ENCODE data around the gene RB1.

RB1 gene

GRCh38 chr13:48496271-48497161 lies 193.0 kb downstream of the RB1 start:
- H3K9me2 ChIP-seq (ENCODE audit: low read depth, low read length), result no peaks in the 10 kb centered on the region
- no peak for TF ChIP-seq EZH2 (IDR thresholded peaks at IDR 0.05; ENCODE audit: borderline replicate concordance, low read length)
- TF ChIP-seq, protein P1, sequence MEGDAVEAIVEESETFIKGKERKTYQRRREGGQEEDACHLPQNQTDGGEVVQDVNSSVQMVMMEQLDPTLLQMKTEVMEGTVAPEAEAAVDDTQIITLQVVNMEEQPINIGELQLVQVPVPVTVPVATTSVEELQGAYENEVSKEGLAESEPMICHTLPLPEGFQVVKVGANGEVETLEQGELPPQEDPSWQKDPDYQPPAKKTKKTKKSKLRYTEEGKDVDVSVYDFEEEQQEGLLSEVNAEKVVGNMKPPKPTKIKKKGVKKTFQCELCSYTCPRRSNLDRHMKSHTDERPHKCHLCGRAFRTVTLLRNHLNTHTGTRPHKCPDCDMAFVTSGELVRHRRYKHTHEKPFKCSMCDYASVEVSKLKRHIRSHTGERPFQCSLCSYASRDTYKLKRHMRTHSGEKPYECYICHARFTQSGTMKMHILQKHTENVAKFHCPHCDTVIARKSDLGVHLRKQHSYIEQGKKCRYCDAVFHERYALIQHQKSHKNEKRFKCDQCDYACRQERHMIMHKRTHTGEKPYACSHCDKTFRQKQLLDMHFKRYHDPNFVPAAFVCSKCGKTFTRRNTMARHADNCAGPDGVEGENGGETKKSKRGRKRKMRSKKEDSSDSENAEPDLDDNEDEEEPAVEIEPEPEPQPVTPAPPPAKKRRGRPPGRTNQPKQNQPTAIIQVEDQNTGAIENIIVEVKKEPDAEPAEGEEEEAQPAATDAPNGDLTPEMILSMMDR (IDR thresholded peaks at IDR 0.05; ENCODE audit: low read length), result no peak
- no peak overlapping the region for H3K9ac ChIP-seq (ENCODE audit: low read length)

GRCh38 chr13:48497669-48498068 lies 194.1 kb downstream of the RB1 start:
- no peak overlapping the region for H3K4me2 ChIP-seq (ENCODE audit: low read length)
- TF ChIP-seq, protein P1 (IDR thresholded peaks at IDR 0.05; ENCODE audit: low read length), result no peak
- no peak for TF ChIP-seq EZH2 (IDR thresholded peaks at IDR 0.05; ENCODE audit: borderline replicate concordance, low read length)
- H3K9me2 ChIP-seq (ENCODE audit: low read depth, low read length), result no peaks in the 10 kb centered on the region
- no peak overlapping the region for H2AFZ ChIP-seq (ENCODE audit: low read length)
- no peaks in the 10 kb centered on the region for H4K20me1 ChIP-seq (ENCODE audit: insufficient read depth, low read length)
- no peak overlapping the region for H3K27ac ChIP-seq (ENCODE audit: low read depth, low read length, poor library complexity, severe bottlenecking)
- H3K36me3 ChIP-seq (ENCODE audit: insufficient read depth, low read length), result no peaks in the 10 kb centered on the region
- no peaks in the 10 kb centered on the region; the same call in 1 of the 2 replicates for H3F3A ChIP-seq (ENCODE audit: insufficient read depth, low read length)
- H3K4me3 ChIP-seq (ENCODE audit: low read depth, low read length, poor library complexity, severe bottlenecking), result no peak overlapping the region
- no peak overlapping the region for H3K9ac ChIP-seq (ENCODE audit: low read length)
- no peaks in the 10 kb centered on the region for H3K9me3 ChIP-seq (ENCODE audit: low read length)
- no peaks in the 10 kb centered on the region for H3K27me3 ChIP-seq (ENCODE audit: insufficient read depth, low read length)
- peaks cover 34% of the 10 kb centered on the region for H3K4me1 ChIP-seq (ENCODE audit: insufficient read depth, low read length, severe bottlenecking)
- no peaks in the 10 kb centered on the region for H3K79me2 ChIP-seq (ENCODE audit: insufficient read depth, low read length)

More at GRCh38 chr13:48496271-48497161, 193.0 kb downstream of the RB1 start:
- Histone ChIP-seq H3K4me1 (ENCODE audit: insufficient read depth, low read length, severe bottlenecking) (peaks cover 37% of the 10 kb centered on the region), H4K20me1 (ENCODE audit: insufficient read depth, low read length) (no peaks in the 10 kb centered on the region), H3K9me3 (ENCODE audit: low read length) (no peaks in the 10 kb centered on the region), H3K79me2 (ENCODE audit: insufficient read depth, low read length) (no peaks in the 10 kb centered on the region), H3F3A (ENCODE audit: insufficient read depth, low read length) (no peaks in the 10 kb centered on the region; the same call in 1 of the 2 replicates), H3K4me2 (ENCODE audit: low read length) (no peak overlapping the region), H3K4me3 (ENCODE audit: low read depth, low read length, poor library complexity, severe bottlenecking) (no peak overlapping the region), H3K27me3 (ENCODE audit: insufficient read depth, low read length) (no peaks in the 10 kb centered on the region), H2AFZ (ENCODE audit: low read length) (no peak overlapping the region), H3K27ac (ENCODE audit: low read depth, low read length, poor library complexity, severe bottlenecking) (no peak overlapping the region), H3K36me3 (ENCODE audit: insufficient read depth, low read length) (no peaks in the 10 kb centered on the region)

GRCh38 chr13:48500652-48501197 lies 197.2 kb downstream of the RB1 start:
- H3K4me2 ChIP-seq (ENCODE audit: low read length), result no peak overlapping the region; the same call in 1 of the 2 replicates
- TF ChIP-seq, protein P1 (IDR thresholded peaks at IDR 0.05; ENCODE audit: low read length), result no peak
- no peak for TF ChIP-seq EZH2 (IDR thresholded peaks at IDR 0.05; ENCODE audit: borderline replicate concordance, low read length)

More at GRCh38 chr13:48500652-48501197, 197.2 kb downstream of the RB1 start:
- Histone ChIP-seq H3K27me3 (ENCODE audit: insufficient read depth, low read length) (no peaks in the 10 kb centered on the region), H3K79me2 (ENCODE audit: insufficient read depth, low read length) (no peaks in the 10 kb centered on the region), H3K9me3 (ENCODE audit: low read length) (no peaks in the 10 kb centered on the region), H3F3A (ENCODE audit: insufficient read depth, low read length) (no peaks in the 10 kb centered on the region; the same call in 1 of the 2 replicates), H2AFZ (ENCODE audit: low read length) (no peak overlapping the region), H3K4me1 (ENCODE audit: insufficient read depth, low read length, severe bottlenecking) (peaks cover 31% of the 10 kb centered on the region), H3K36me3 (ENCODE audit: insufficient read depth, low read length) (no peaks in the 10 kb centered on the region), H3K27ac (ENCODE audit: low read depth, low read length, poor library complexity, severe bottlenecking) (peak overlapping the region; percentile 54), H3K4me3 (ENCODE audit: low read depth, low read length, poor library complexity, severe bottlenecking) (no peak overlapping the region), H4K20me1 (ENCODE audit: insufficient read depth, low read length) (no peaks in the 10 kb centered on the region), H3K9ac (ENCODE audit: low read length) (no peak overlapping the region), H3K9me2 (ENCODE audit: low read depth, low read length) (no peaks in the 10 kb centered on the region)
